ENCODE measurements around the gene ULK2.

DNA sequence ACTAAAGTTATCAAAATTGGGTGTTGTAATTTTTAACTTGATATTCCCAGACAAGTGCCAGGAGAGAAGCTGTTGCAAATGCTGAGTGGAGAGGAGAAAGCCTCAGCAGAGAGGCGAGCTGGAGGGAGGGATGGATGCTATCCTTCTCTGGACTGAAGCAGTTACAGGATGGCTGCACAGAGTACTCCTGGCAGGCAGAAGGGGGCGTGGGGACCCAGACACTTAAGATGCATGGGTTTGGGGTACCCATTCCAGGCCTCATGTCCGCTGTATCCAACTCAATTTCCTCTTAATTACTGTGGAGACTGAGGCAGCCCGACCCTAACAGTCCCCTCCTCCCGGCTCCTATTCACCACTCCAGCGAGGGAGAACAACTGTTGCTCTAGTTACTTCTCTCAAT, 94.2 kb downstream of the ULK2 start:
- TF ChIP-seq, protein P1, sequence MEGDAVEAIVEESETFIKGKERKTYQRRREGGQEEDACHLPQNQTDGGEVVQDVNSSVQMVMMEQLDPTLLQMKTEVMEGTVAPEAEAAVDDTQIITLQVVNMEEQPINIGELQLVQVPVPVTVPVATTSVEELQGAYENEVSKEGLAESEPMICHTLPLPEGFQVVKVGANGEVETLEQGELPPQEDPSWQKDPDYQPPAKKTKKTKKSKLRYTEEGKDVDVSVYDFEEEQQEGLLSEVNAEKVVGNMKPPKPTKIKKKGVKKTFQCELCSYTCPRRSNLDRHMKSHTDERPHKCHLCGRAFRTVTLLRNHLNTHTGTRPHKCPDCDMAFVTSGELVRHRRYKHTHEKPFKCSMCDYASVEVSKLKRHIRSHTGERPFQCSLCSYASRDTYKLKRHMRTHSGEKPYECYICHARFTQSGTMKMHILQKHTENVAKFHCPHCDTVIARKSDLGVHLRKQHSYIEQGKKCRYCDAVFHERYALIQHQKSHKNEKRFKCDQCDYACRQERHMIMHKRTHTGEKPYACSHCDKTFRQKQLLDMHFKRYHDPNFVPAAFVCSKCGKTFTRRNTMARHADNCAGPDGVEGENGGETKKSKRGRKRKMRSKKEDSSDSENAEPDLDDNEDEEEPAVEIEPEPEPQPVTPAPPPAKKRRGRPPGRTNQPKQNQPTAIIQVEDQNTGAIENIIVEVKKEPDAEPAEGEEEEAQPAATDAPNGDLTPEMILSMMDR (conservative IDR thresholded peaks at IDR 0.05; ENCODE audit: low read length): no peak
- TF ChIP-seq EZH2phosphoT487 (IDR thresholded peaks at IDR 0.05; ENCODE audit: borderline replicate concordance, low read depth, low read length): no peak

Measured in OCI-LY7 (cell line).